ENCODE results near the gene ACSL1. TPM values are rescaled to one million over a fixed set of nuclear protein-coding genes. Genes with fewer than 3 reads are reported as not detected.

ACSL1 gene
- total and polyA plus RNA-seq, 2 of the 8 experiments (the other 6 are each of a cell fraction or from before 2014, with no cell fraction given): 2.3 to 8.7 TPM

DNA sequence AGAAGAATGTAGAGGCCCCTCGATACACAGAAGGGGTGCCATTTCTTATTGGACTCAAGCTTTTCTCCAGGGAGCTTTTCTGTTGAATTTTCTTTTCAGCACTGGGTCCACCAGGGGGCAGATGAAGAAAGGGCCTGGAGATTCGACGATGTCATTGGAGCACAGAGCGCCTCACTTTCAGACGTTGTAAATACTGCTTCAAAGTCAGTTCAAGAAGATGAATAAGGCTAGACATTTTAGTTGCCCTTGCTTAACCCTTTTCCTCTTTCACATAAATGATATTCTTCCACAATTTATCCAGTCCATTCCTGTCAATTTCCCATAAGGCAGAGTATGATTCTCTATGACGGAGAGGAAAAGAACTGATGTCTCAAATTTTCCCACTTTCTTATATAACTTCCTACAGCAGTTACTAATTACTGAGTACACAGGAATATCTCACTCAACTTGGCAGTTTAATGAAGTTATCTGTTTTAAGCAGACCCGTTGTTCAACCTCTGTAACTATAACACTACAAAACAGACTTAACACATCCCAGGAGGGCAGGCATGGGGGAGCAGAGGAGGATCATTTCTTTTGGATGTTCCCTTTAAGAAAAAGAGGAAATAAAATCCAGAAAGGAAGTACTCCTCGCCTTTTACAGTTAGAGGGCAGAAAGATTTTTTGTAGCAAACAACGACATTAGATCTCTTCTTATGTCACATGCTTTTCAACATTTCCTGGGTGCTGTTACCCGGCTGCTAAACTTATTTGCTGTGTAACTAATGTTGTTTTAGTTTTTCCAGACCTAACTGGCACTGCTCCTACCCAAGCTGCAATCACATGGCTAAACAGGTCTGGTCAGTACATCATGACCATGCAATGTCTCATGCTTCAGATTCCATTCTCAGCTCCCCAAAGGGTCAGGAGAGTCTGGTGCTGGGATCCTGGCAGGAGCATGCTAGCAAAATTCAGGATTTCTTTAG is 79.7 kb downstream of the ACSL1 start (continued):
- TF ChIP-seq CEBPB (IDR thresholded peaks at IDR 0.05; ENCODE audit: low read depth, low read length) (no peak), GTF2F1 (IDR thresholded peaks at IDR 0.05; ENCODE audit: borderline replicate concordance, low read depth, low read length) (no peak), FOSL1 (IDR thresholded peaks at IDR 0.05; ENCODE audit: insufficient read depth, low read depth, low read length) (no peak), ZNF274 (IDR thresholded peaks at IDR 0.05; ENCODE audit: borderline replicate concordance, extremely low read depth, low read length) (no peak), EP300 (IDR thresholded peaks at IDR 0.05; ENCODE audit: borderline replicate concordance in 1 of 2, low read depth in 2 of 2, low read length in 2 of 2) (no peak)

Data from H1 (cell line).